B cell (primary cell): ENCODE results near the gene ZNF805. TPM values are rescaled to one million over a fixed set of nuclear protein-coding genes. Genes with fewer than 3 reads are reported as not detected.
A peak's percentile ranks its signal among the peaks of the same experiment; 100 is the strongest.

ENCODE experiments used
- ATAC-seq: fragments of 200-7000 bp; cut with Tn5 transposase; one replicate; pipeline ENCODE4 v1.10.0; 2021; ENCODE audit warnings: low read depth, mild to moderate bottlenecking, moderate number of reproducible peaks, moderate library complexity
- CTCF ChIA-PET: fragments of 350-600 bp; sonication (Branson Sonifier 250); formaldehyde crosslinking; loops from one replicate; lab custom pipeline; 2021; ENCODE audit warnings: antibody characterized with exemption, inconsistent platforms; lab: Charles Lee
- POLR2A ChIA-PET: fragments of 350-600 bp; sonication (Branson Sonifier 250); formaldehyde crosslinking; loops from one replicate; lab custom pipeline; 2021; ENCODE audit warnings: antibody characterized with exemption; lab: Charles Lee
- DNase-seq: peaks from one replicate; pipeline ENCODE4 v3.0.0; 2013
- H2AFZ ChIP-seq: 2 replicates; pipeline ENCODE4 v1.6.1; 2012; ENCODE audit warnings: mild to moderate bottlenecking, low read depth, low read length; ENCODE audit not compliant: insufficient read depth, poor library complexity, severe bottlenecking
- H3K27ac ChIP-seq, 2 donors: 1 replicate in 1 of 2; 2 replicates in 1 of 2; pipeline ENCODE4 v1.5.1; 2012 to 2013; ENCODE audit warnings: low read length in 2 of 2, mild to moderate bottlenecking in 2 of 2, moderate library complexity in 1 of 2
- H3K27me3 ChIP-seq, 4 experiments: fragments of 200-600 bp in 1 of 4; sonication (generic) in 1 of 4; replicated peaks in 1 of 4; 1 replicate in 2 of 4; 2 replicates in 2 of 4; pipeline versions ENCODE4 v1.6.1 to v1.7.0; 2013 to 2016; ENCODE audit warnings: low read length in 3 of 4, mild to moderate bottlenecking in 2 of 4, mixed read lengths in 1 of 4, moderate library complexity in 1 of 4; ENCODE audit not compliant: insufficient read depth in 4 of 4, control insufficient read depth in 3 of 4; ENCODE audit errors: control extremely low read depth in 1 of 4
- H3K36me3 ChIP-seq, 2 experiments: replicated peaks in 1 of 2; 1 replicate in 1 of 2; 2 replicates in 1 of 2; pipeline versions ENCODE4 v1.6.1 to v1.7.1; 2013; ENCODE audit warnings: low read length in 1 of 2; ENCODE audit not compliant: insufficient read depth in 2 of 2, control insufficient read depth in 1 of 2; ENCODE audit errors: control extremely low read depth in 1 of 2, extremely low read depth in 1 of 2
- H3K4me1 ChIP-seq, 2 donors: fragments of 200-600 bp in 1 of 2; sonication (generic) in 1 of 2; 1 replicate in 1 of 2; 2 replicates in 1 of 2; pipeline versions ENCODE4 v1.5.1 to v1.6.1; 2013 to 2017; ENCODE audit warnings: low read length in 2 of 2; ENCODE audit not compliant: control insufficient read depth in 2 of 2, insufficient read depth in 2 of 2
- H3K4me2 ChIP-seq: replicated peaks from 2 replicates; pipeline ENCODE3; 2012; ENCODE audit warnings: mild to moderate bottlenecking, low read depth, low read length; ENCODE audit not compliant: poor library complexity, severe bottlenecking
- H3K4me3 ChIP-seq, 5 experiments: fragments of 200-600 bp in 1 of 5; sonication (generic) in 1 of 5; 1 replicate in 3 of 5; 2 replicates in 2 of 5; pipeline versions ENCODE4 v1.5.1 to v1.7.0; 2011 to 2016; ENCODE audit warnings: low read length in 4 of 5, mild to moderate bottlenecking in 4 of 5, low read depth in 2 of 5, control low read depth in 1 of 5, moderate library complexity in 1 of 5; ENCODE audit not compliant: insufficient read depth in 1 of 5; ENCODE audit errors: control extremely low read depth in 1 of 5, extremely low read depth in 1 of 5
- H3K79me2 ChIP-seq: fragments of 200-600 bp; sonication (generic); one replicate; pipeline ENCODE4 v1.6.0; 2016; ENCODE audit warnings: low read length; ENCODE audit not compliant: control insufficient read depth, insufficient read depth
- H3K9ac ChIP-seq: fragments of 200-600 bp; sonication (generic); 2 replicates; pipeline ENCODE4 v1.6.1; 2017; ENCODE audit warnings: mild to moderate bottlenecking, low read length, moderate library complexity
- H3K9me3 ChIP-seq, 3 donors: one replicate each; pipeline versions ENCODE4 v1.6.1 to v1.7.1; 2013; ENCODE audit warnings: low read length in 2 of 3; ENCODE audit not compliant: control insufficient read depth in 2 of 3, insufficient read depth in 1 of 3; ENCODE audit errors: control extremely low read depth in 1 of 3
- H4K20me1 ChIP-seq: 2 replicates; pipeline ENCODE4 v1.6.0; 2012; ENCODE audit warnings: mild to moderate bottlenecking, low read length; ENCODE audit not compliant: insufficient read depth, control insufficient read depth, poor library complexity, severe bottlenecking
- H3K27ac Mint-ChIP-seq: one replicate; pipeline ENCODE4 v1.8.0; 2021; ENCODE audit warnings: mixed read lengths
- H3K27me3 Mint-ChIP-seq: one replicate; pipeline ENCODE4 v1.8.0; 2021; ENCODE audit warnings: mixed read lengths
- H3K4me1 Mint-ChIP-seq: one replicate; pipeline ENCODE4 v1.8.0; 2021; ENCODE audit warnings: mixed read lengths
- H3K4me3 Mint-ChIP-seq: one replicate; pipeline ENCODE4 v1.8.0; 2021; ENCODE audit warnings: mixed read lengths
- H3K9me3 Mint-ChIP-seq: one replicate; pipeline ENCODE4 v1.8.0; 2022; ENCODE audit warnings: mixed read lengths; ENCODE audit not compliant: insufficient read depth
- EZH2 ChIP-seq: IDR thresholded peaks from 2 replicates; pipeline ENCODE4 v1.6.1; 2012; ENCODE audit warnings: borderline replicate concordance, low read depth, mild to moderate bottlenecking, moderate library complexity, low read length; ENCODE audit not compliant: insufficient read depth, poor library complexity, severe bottlenecking
- WGBS: methylation state at CpG from one replicate; pipeline ENCODE4 v1.1.5; 2013; ENCODE audit warnings: missing lambda C conversion rate; ENCODE audit not compliant: insufficient coverage; 5-methylcytosine and 5-hydroxymethylcytosine counted together
- intact Hi-C: fragments of 100-400 bp; cut with micrococcal nuclease; formaldehyde crosslinking; loops from one replicate; pipeline ENCODE4 v1.10.0; 2022
- polyA plus RNA-seq: library from polyadenylated mRNA; depleted of rRNA; stranded (reverse); fragments of >200 nt; gene quantifications from 2 replicates; pipeline ENCODE4 v1.2.3, GENCODE V29; 2012
- total RNA-seq, 2 donors: library from RNA; stranded (reverse); fragments of 120-200 nt in 1 of 2; gene quantifications; 1 replicate in 1 of 2; 2 replicates in 1 of 2; pipeline versions ENCODE4 v1.2.3 to v1.2.4, GENCODE V29; 2013 to 2022
- TF ChIP-seq, protein P1 (sequence below): fragments of 200-600 bp; IDR thresholded peaks from one replicate; pipeline ENCODE4 v1.8.0; 2022; ENCODE audit warnings: antibody characterized with exemption, mild to moderate bottlenecking

The ZNF805 gene
- total and polyA plus RNA-seq, 2 donors (not counting 1 experiment from before 2014, with no cell fraction given): 1.9 to 20.0 TPM

DNA sequence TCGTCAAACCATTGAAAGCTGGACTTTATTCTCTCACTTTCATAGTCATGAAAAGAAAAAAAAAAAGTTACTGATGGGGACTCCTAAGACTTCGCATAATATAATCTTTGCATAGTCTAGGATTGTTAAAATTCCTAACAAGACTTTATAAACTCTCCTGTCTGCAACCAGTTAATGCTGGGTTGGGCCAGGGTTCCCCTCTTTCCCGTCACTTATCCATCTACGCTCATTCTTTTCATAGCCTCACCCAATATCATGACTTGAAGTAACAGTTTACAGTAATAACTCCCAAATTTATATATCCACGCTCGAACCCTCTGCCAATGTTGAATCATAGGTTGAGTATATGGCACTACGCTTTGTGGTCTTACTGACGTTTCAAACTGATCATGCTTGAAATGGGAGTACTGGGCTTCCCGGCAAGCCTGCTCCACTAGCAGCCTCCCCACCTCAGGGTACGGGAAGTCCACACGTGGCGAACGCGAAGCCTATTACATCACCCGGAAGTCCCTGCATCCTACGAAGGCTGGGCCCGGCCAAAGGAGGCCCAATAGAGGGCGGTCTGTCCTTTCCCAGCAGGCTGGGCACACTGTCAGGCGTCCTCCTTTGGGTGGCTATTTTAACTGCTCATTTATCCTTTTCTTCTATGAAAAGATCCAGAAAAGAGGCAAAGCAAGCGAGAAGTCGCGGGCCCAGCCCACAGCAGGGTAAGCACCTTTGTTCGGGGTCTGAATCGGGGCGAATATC lies 39.2 kb downstream of the ZNF805 start:
- Histone ChIP-seq H2AFZ (peak overlapping the region; percentile 88), H3K9ac (peak overlapping the region; percentile 100), H3K4me1 (peaks cover 29 to 33% of the 10 kb centered on the region in 2 donors), H3K9me3 (no peaks in the 10 kb centered on the region), H3K27ac (peak overlapping the region; percentile 98 to 100), H3K27me3 (no peaks in the 10 kb centered on the region), H3K36me3 (peaks cover 0 to 17% of the 10 kb centered on the region in 2 experiments), H3K4me3 (peak overlapping the region; percentile 73 to 94 (median 91)), H3K4me2 (peak overlapping the region; percentile 88), H3K79me2 (peaks cover 53% of the 10 kb centered on the region), H4K20me1 (peaks cover 25% of the 10 kb centered on the region)
- intact Hi-C loops: loop anchor here (1.0 to 5.0 kb wide), 8 partner anchors 39 to 248 kb away; partner anchors contain the start of genes TRAPPC2B, ZNF304, ZNF419 and ZNF543
- under 1% methylated on average over 19 of the region's 25 CpGs for WGBS
- ChIA-PET CTCF (no interaction called here), POLR2A (interaction anchor here (0.5 to 1.5 kb wide), 5 partner anchors 24 to 615 kb away, joined by 3 to 6 read pairs (median 4); partner anchors contain the start of genes ZNF543, ZNF552 and ZNF805)
- peaks cover 31% of the 10 kb centered on the region for H3K4me1 Mint-ChIP-seq
- DNase-seq (peak; percentile 92), ATAC-seq (peak; percentile 73)
- no peaks in the 10 kb centered on the region for H3K9me3 Mint-ChIP-seq
- H3K4me3 Mint-ChIP-seq: no peak overlapping the region
- no peak overlapping the region for H3K27ac Mint-ChIP-seq
- TF ChIP-seq, protein P1, sequence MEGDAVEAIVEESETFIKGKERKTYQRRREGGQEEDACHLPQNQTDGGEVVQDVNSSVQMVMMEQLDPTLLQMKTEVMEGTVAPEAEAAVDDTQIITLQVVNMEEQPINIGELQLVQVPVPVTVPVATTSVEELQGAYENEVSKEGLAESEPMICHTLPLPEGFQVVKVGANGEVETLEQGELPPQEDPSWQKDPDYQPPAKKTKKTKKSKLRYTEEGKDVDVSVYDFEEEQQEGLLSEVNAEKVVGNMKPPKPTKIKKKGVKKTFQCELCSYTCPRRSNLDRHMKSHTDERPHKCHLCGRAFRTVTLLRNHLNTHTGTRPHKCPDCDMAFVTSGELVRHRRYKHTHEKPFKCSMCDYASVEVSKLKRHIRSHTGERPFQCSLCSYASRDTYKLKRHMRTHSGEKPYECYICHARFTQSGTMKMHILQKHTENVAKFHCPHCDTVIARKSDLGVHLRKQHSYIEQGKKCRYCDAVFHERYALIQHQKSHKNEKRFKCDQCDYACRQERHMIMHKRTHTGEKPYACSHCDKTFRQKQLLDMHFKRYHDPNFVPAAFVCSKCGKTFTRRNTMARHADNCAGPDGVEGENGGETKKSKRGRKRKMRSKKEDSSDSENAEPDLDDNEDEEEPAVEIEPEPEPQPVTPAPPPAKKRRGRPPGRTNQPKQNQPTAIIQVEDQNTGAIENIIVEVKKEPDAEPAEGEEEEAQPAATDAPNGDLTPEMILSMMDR: peak; percentile 26
- no peak for TF ChIP-seq EZH2
- H3K27me3 Mint-ChIP-seq: no peaks in the 10 kb centered on the region
